ENCODE data around the gene TAF10. TPM values are rescaled to one million over a fixed set of nuclear protein-coding genes. Genes with fewer than 3 reads are reported as not detected.

The TAF10 gene
- total and polyA plus RNA-seq, 8 donors, result 44.6 to 127 (median 61.4) TPM

DNA sequence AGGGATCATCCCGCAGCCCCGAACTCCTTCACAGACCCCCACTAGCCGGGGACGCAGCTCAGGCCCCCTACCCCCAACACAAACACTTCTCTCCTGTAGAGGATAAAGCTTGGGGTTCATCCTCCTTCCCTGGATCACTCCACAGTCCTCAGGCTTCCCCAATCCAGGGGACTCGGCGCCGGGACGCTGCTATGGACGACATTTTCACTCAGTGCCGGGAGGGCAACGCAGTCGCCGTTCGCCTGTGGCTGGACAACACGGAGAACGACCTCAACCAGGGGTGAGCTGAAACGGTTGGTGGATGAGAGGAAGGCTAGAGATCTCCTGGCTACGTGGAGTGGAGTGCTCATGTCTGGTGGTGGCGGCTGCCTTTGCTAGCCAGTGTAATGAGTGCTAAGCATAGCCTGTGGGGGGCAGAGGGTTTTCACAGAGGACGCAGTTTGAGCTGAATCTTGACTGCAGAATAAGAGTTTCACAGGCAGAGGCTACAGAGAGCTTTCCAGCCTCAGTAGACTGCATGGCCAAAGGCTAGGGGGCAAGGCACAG lies 7.9 kb downstream of the TAF10 start:
- Histone ChIP-seq H3K27me3 (no peaks in the 10 kb centered on the region), H3K9me3 (no peaks in the 10 kb centered on the region), H3K27ac (peak overlapping the region; percentile 91 to 98), H3K4me3 (peak overlapping the region; percentile 82 to 85), H3K36me3 (peaks cover 0 to 40% of the 10 kb centered on the region in 2 donors), H3K4me1 (peaks cover 42 to 74% of the 10 kb centered on the region in 2 donors)
- DNase-seq (peak in 2 of 4 donors; percentile 46 to 70), ATAC-seq (peak; percentile 56)
- TF ChIP-seq, protein P1, sequence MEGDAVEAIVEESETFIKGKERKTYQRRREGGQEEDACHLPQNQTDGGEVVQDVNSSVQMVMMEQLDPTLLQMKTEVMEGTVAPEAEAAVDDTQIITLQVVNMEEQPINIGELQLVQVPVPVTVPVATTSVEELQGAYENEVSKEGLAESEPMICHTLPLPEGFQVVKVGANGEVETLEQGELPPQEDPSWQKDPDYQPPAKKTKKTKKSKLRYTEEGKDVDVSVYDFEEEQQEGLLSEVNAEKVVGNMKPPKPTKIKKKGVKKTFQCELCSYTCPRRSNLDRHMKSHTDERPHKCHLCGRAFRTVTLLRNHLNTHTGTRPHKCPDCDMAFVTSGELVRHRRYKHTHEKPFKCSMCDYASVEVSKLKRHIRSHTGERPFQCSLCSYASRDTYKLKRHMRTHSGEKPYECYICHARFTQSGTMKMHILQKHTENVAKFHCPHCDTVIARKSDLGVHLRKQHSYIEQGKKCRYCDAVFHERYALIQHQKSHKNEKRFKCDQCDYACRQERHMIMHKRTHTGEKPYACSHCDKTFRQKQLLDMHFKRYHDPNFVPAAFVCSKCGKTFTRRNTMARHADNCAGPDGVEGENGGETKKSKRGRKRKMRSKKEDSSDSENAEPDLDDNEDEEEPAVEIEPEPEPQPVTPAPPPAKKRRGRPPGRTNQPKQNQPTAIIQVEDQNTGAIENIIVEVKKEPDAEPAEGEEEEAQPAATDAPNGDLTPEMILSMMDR (IDR thresholded peaks at IDR 0.05), result no peak
- intact Hi-C loops (cut with DNase I), result no loop called here

DNA sequence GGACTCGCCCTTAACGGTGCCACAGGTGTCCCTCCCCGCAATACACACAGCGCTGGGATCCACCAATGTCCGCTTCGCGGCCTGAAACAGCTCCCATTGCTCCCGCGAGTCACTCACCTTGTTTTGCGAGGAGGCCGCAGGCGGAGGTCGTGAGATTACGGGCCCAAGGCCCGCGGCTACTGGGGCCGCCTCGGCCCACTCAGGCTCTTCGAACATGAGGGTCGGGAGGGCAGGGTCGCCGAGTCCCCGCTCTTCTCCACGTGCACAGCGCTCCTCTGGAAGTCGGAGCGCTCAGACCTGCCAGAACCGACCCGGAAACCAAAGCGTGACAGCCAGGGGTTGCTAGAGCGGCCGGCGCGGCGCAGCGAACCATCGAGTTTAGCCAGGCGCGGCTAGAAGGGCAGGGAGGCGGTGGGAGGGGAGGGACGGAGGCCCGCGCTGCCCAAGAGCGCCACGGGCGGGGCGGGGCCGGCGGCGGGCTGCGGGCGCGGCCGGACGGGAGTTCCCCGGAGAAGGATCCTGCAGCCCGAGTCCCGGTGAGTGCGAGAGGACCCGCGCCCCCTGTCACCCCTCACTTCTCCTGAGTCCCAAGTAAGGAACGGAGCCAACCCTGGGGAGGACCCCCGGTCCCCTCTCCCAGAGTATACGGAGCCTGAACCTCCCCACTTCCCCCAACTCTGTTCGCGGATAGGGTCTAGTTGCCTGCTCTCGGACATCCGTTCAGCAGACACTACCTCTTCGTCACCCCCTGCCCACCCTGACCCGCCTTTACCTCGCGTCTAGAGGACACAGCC lies 8.5 kb downstream of the TAF10 start, which contains the start of the genes ILK and RRP8:
ILK (plus strand) TSS at position 488 of the 794 bp plus-strand sequence. CDS start 498 bp downstream, outside the sequence.
RRP8 (minus strand) TSS at position 330 of the 794 bp plus-strand sequence; CDS start at position 216, 114 bp downstream.
- H3K9me3 ChIP-seq, result no peaks in the 10 kb centered on the region
- TF ChIP-seq, protein P1 (IDR thresholded peaks at IDR 0.05), result no peak
- no peaks in the 10 kb centered on the region for H3K27me3 ChIP-seq
- intact Hi-C loops (cut with DNase I), result no loop called here
- DNase-seq (peak; percentile 83 to 99 (median 94)), ATAC-seq (peak; percentile 94)
- peak within 1 kb of the TSS; percentile 82 to 85 for H3K4me3 ChIP-seq
- H3K4me1 ChIP-seq, result peaks cover 42 to 71% of the 10 kb centered on the region in 2 donors
- H3K36me3 ChIP-seq, result peaks cover 0 to 40% of the 10 kb centered on the region in 2 donors
- H3K27ac ChIP-seq, result peak within 1 kb of the TSS; percentile 91 to 98

DNA sequence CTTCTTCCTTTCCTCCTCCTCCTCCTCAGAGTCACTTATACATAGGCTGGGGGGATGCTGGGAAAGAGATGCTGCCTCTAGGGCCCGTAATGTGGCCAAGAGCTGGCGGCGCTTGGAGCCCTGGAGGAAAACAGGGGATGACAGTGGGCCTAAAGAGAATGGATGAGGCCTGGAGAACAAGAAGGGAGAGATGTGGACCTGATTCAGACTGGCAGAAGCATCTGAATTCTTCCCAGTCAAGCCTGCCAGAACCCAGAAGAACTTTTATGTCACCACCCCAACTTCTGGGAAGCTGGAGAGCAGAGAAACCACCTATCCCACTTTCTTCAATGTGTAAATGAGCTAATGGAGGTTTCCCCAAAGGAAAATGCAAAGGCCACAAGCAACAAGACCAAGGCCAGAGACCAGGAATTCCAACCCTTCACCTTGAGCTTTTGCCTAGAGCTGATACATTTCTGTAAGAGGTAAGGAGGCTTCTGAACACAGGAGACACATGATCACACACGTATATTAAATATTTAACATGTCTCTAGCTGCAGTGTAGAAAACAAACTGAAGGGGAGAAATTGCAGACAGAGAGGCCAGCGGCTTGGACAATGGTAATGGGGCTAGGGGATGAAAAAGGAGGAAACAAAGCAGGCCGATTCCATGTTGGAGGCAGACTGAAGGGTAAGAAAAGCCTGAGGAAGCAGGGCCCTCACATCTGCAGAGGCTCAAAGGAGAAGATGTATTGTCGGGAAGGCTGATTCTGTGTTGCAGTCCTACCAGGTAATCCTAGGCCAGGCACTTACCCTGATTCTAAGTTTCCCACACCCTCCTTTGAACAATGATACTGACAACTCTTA lies 9.7 kb downstream of the TAF10 start:
- intact Hi-C loops (cut with DNase I), result no loop called here
- Histone ChIP-seq H3K27me3 (no peaks in the 10 kb centered on the region), H3K4me1 (peaks cover 36 to 60% of the 10 kb centered on the region in 2 donors), H3K27ac (peak overlapping the region in 1 of 2 donors; percentile 98), H3K9me3 (no peaks in the 10 kb centered on the region), H3K36me3 (peaks cover 0 to 42% of the 10 kb centered on the region in 2 donors), H3K4me3 (peak overlapping the region; percentile 82 to 85)
- ATAC-seq (no peak), DNase-seq (no peak)
- TF ChIP-seq, protein P1 (IDR thresholded peaks at IDR 0.05), result no peak

DNA sequence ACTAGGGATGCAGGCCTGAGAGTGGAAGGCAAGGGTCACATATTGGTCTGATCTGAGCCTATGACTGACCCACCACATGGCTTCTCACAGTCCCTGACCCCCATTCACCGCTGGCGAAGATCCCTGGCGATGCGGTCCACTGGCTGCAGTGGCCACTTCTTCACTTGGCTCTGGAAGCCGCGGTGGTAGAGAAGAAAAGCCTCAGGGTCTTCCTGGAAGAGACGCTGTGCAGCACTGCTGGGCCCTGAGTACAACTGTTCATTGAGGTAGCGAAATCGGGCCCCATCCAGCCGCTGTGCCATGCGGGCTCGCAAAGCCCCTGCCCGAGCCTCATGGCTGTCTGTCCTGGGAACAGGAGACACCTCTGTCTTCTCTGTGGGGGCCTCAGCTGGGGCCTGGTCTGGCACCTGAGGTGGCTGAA lies 11.0 kb downstream of the TAF10 start:
- Histone ChIP-seq H3K27ac (no peak overlapping the region), H3K9me3 (no peaks in the 10 kb centered on the region), H3K36me3 (peaks cover 0 to 54% of the 10 kb centered on the region in 2 donors), H3K27me3 (no peaks in the 10 kb centered on the region), H3K4me1 (peaks cover 23 to 47% of the 10 kb centered on the region in 2 donors), H3K4me3 (no peak overlapping the region)
- DNase-seq, result no peak
- no peak for ATAC-seq
- TF ChIP-seq, protein P1 (IDR thresholded peaks at IDR 0.05), result no peak
- intact Hi-C loops (cut with DNase I), result no loop called here

Data from left lung (tissue), 10 donors.